ENCODE data around the gene PNPLA2.

DNA sequence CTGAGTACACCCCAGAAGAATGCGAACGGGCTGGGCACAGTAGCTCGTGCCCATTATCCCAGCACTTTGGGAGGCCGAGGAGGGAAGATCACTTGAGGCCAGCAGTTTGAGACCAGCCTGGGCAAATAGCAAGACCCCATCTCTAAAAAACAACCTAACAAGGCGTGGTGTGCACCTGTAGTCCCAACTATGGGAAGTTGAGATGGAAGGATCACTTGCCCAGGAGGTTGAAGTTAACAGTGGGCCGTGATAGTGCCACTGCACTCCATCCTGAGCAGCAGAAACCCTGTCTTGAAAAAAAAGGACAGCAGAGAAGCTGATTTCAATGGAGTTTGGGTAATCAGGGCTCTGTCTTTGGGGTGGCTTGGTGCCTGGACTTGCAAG lies 5.7 kb upstream of the PNPLA2 start:
- TF ChIP-seq, protein P1, sequence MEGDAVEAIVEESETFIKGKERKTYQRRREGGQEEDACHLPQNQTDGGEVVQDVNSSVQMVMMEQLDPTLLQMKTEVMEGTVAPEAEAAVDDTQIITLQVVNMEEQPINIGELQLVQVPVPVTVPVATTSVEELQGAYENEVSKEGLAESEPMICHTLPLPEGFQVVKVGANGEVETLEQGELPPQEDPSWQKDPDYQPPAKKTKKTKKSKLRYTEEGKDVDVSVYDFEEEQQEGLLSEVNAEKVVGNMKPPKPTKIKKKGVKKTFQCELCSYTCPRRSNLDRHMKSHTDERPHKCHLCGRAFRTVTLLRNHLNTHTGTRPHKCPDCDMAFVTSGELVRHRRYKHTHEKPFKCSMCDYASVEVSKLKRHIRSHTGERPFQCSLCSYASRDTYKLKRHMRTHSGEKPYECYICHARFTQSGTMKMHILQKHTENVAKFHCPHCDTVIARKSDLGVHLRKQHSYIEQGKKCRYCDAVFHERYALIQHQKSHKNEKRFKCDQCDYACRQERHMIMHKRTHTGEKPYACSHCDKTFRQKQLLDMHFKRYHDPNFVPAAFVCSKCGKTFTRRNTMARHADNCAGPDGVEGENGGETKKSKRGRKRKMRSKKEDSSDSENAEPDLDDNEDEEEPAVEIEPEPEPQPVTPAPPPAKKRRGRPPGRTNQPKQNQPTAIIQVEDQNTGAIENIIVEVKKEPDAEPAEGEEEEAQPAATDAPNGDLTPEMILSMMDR (conservative IDR thresholded peaks at IDR 0.05; ENCODE audit: low read length): no peak
- TF ChIP-seq EZH2phosphoT487 (IDR thresholded peaks at IDR 0.05; ENCODE audit: borderline replicate concordance, low read depth, low read length): no peak
